ENCODE results near the gene PPP4R3B.
"Not testable (repeated sequence)": the region's sequence is repeated elsewhere in the genome, so short reads cannot be mapped to it uniquely, and the experiment has no call there.

PPP4R3B gene

DNA sequence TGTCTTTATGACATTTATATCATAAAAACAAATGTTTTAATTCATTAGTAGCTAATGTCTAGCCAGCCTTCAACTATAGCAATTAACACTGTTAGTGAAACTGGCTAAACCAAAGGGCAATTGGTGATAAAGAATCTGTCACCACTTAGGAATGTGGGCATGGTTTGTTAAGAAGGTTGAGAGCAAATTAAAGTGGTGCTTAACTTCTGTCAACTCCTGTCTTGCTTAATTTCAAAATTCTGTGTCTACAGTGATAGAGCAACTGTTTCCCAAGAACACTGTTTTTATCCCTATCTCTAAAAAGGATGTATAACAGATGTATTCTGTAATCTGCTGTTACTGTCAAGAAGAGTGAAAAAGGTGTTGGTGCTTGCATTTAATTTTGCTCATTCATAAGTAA is 61.4 kb downstream of the PPP4R3B start:
- TF ChIP-seq CTCF (IDR thresholded peaks at IDR 0.05; ENCODE audit: control insufficient read depth, insufficient read depth, low read depth, low read length, missing control alignments), result no peak
- no peak for DNase-seq (ENCODE audit: low read depth)
- H3K4me3 ChIP-seq (ENCODE audit: control insufficient read depth, low read depth, low read length), result no peak overlapping the region

GRCh38 chr2:55553321-55553720 is 64.1 kb downstream of the PPP4R3B start:
- TF ChIP-seq CTCF (IDR thresholded peaks at IDR 0.05; ENCODE audit: control insufficient read depth, insufficient read depth, low read depth, low read length, missing control alignments), result no peak
- H3K4me3 ChIP-seq (ENCODE audit: control insufficient read depth, low read depth, low read length), result no peak overlapping the region
- DNase-seq (ENCODE audit: low read depth), result no peak

- H3K4me3 ChIP-seq (ENCODE audit: control insufficient read depth, low read depth, low read length), result no peak overlapping the region
- no peak for TF ChIP-seq CTCF (IDR thresholded peaks at IDR 0.05; ENCODE audit: control insufficient read depth, insufficient read depth, low read depth, low read length, missing control alignments)
- DNase-seq (ENCODE audit: low read depth), result peak; percentile 52
These were observed 66.9 kb downstream of the PPP4R3B start for GRCh38 chr2:55550368-55551102.

- not testable (repeated sequence) for DNase-seq (ENCODE audit: low read depth); H3K4me3 ChIP-seq (ENCODE audit: control insufficient read depth, low read depth, low read length)
These were observed 69.7 kb downstream of the PPP4R3B start for GRCh38 chr2:55547679-55548078.

GRCh38 chr2:55547001-55547400 is 70.4 kb downstream of the PPP4R3B start:
- no peak for DNase-seq (ENCODE audit: low read depth)
- no peak overlapping the region for H3K4me3 ChIP-seq (ENCODE audit: control insufficient read depth, low read depth, low read length)
- TF ChIP-seq CTCF (IDR thresholded peaks at IDR 0.05; ENCODE audit: control insufficient read depth, insufficient read depth, low read depth, low read length, missing control alignments), result no peak

- no peak for DNase-seq (ENCODE audit: low read depth)
- TF ChIP-seq CTCF (IDR thresholded peaks at IDR 0.05; ENCODE audit: control insufficient read depth, insufficient read depth, low read depth, low read length, missing control alignments), result no peak
- no peak overlapping the region for H3K4me3 ChIP-seq (ENCODE audit: control insufficient read depth, low read depth, low read length)
These were observed 86.8 kb downstream of the PPP4R3B start for GRCh38 chr2:55530539-55531081.

DNA sequence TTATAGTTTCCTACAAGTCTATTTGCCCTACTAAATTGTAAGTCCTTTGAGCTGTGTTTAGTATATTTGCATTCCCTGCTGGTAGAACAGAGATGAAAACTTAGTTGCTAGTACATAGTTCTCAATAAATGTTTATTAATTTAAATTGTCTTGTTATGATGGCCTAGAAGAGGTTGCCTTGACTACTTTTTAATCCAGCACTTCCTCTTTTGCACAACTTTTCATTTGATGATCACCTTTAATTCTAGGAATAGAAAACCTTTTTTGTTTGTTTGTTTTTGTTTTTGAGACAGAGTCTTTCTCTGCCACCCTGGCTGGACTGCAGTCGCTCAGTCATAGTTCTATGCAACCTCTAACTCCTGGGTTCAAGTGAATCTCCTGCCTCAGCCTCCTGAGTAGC is 91.2 kb downstream of the PPP4R3B start:
- DNase-seq (ENCODE audit: low read depth), result no peak
- no peak for TF ChIP-seq CTCF (IDR thresholded peaks at IDR 0.05; ENCODE audit: control insufficient read depth, insufficient read depth, low read depth, low read length, missing control alignments)

More for the DNA sequence above, 91.2 kb downstream of the PPP4R3B start:
- no peak overlapping the region for H3K4me3 ChIP-seq (ENCODE audit: control insufficient read depth, low read depth, low read length)
